GM19239 (cell line): ENCODE measurements around the gene CHST11.
A peak's percentile ranks its signal among the peaks of the same experiment; 100 is the strongest.

Experiments
- DNase-seq: peaks from one replicate; pipeline ENCODE4 v3.0.0; 2011; ENCODE audit warnings: low spot score; ENCODE audit not compliant: insufficient read length
- FAIRE-seq: peaks from 2 replicates; lab custom pipeline; 2011; peaks lifted over from hg19 to GRCh38; lab: Jason Lieb, UNC

The CHST11 gene

GRCh38 chr12:104477510-104478390 is 21.0 kb downstream of the CHST11 start:
- DNase-seq (no peak), FAIRE-seq (no peak)

- DNase-seq: no peak
- peak; percentile 98 for FAIRE-seq
Observed at GRCh38 chr12:104478396-104479122, 21.8 kb downstream of the CHST11 start.

DNA sequence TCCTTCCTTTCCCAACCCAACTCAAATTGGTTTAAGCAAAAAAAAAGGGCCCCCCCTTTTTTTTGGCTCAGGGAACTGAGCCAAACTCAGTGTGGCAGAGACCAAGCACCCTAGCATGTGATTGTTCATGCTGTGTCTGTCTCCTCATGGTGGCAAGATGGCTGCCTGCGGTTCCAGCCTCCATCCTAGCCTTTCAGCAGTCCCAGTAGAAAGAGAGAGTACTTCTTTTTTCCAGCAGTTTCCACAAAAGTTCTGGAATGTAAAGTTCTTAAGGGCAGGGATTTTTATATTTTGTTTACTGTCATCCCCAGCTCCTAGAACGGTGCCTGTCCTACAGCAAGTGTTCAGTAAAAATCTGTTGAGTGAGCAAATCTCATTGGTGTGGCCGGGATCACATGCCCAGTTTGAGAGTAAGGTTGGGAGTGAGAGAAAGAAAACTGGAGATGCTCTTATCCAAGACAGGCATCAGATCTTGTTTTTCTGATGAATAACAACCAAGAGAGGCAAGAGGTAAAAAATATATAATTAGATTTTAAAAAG is 22.4 kb downstream of the CHST11 start:
- FAIRE-seq (no peak), DNase-seq (no peak)

DNA sequence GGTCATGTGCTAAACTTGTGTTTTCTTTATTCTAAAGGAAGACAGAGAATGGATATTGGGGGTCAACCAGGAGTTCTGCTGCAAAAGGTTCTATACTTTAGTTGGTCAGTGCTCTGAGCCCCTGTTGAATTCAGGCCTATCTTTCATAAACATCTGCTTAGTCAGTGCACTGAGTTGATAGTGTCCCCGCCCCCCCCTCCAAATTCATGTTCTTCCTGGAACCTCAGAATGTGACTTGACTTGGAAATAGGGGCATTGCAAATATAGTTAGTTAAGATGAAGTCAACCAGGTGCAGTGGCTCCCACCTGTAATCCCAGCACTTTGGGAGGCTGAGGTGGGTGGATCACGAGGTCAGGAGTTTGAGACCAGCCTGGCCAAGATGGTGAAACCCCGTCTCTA is 23.3 kb downstream of the CHST11 start:
- FAIRE-seq (no peak), DNase-seq (no peak)

GRCh38 chr12:104480826-104481440 is 24.2 kb downstream of the CHST11 start:
- DNase-seq (no peak), FAIRE-seq (no peak)

- no peak for DNase-seq
- FAIRE-seq: no peak
Observed at GRCh38 chr12:104482113-104482512, 25.4 kb downstream of the CHST11 start.

DNA sequence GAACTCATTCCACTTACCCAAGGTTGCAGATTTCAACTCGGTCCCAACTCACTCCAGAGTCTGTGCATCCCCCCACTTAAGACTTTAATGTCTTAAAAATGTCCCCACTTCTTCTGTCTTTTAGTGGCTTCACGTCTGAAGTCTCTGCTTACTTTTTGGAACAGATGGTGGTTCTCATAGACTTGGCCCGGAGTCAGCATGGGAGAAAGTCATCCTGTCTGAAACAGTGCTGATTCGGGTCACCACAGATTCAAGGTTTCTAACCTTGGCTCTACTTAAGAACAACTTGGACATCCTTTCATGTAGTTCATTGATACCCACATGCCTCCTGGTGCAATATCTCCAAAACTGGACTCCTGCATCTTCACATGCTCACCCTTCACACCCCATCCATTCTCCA is 26.0 kb downstream of the CHST11 start:
- DNase-seq: no peak
- FAIRE-seq: no peak

- DNase-seq (no peak), FAIRE-seq (no peak)
Observed at GRCh38 chr12:104484079-104484478, 27.3 kb downstream of the CHST11 start.

GRCh38 chr12:104485651-104486362 is 29.1 kb downstream of the CHST11 start:
- FAIRE-seq: peak; percentile 74
- DNase-seq: no peak

- FAIRE-seq: no peak
- no peak for DNase-seq
Observed at GRCh38 chr12:104486363-104486750, 29.6 kb downstream of the CHST11 start.

DNA sequence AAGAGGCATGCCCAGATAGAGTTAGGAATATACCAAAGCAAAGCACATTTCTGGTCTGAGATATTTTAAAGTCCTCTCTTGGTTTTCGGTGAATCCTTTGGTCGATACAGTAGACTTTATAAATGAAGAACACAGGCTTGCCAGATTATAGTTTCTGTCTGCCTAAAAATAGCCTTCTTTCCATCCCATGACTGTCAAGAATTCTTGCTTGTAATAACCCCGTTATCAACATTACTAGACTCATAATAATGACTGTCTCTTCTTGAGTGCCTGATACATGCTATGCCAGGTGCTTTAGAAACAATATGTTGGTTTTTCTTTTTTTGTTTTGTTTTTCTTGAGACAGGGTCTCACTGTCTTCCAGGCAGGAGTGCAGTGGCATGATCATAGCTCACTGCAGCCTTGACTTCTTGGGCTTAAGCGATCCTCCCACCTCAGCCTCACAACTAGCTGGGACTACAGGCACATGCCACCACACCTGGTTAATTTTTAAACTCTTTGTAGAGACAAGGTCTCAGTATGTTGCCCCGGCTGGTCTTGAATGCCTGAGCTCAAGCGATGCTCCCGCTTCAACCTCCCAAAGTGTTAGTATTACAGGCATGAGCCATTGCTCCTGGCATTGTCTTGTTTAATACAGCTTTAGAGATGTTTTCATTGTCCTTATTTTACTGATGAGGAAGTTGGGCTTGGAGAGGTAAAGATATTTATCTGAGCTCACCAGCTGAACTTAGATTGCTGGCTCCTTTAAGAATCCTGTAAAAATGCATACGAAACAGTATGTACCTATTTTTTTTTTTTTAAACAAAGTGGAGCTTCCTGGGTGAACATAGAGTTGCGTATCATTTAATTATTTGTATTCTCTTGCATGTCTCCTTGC is 30.4 kb downstream of the CHST11 start:
- DNase-seq: no peak
- FAIRE-seq: peak; percentile 70

GRCh38 chr12:104488374-104488773 is 31.6 kb downstream of the CHST11 start:
- FAIRE-seq (no peak), DNase-seq (no peak)

- FAIRE-seq: no peak
- DNase-seq: no peak
Observed at GRCh38 chr12:104490186-104490585, 33.4 kb downstream of the CHST11 start.

DNA sequence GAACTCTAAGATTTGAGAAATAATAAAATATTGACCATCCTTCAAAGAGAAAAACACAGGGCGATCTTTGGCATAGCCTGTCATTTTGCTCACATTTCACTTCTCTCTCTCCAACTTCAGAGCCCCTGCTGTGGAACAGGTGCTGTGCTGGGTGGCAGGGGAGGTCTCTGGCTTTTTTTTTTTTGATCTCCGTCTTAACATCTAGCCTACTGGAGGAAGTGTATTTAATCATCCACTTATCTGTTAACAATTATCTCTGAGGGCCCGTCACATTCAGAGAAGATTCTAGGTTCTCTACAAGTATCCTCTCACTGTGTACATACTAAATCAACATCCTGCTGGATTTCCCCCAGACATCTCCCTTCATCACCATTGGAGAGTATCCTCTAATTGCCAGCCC is 34.1 kb downstream of the CHST11 start:
- FAIRE-seq (peak; percentile 64), DNase-seq (no peak)

DNA sequence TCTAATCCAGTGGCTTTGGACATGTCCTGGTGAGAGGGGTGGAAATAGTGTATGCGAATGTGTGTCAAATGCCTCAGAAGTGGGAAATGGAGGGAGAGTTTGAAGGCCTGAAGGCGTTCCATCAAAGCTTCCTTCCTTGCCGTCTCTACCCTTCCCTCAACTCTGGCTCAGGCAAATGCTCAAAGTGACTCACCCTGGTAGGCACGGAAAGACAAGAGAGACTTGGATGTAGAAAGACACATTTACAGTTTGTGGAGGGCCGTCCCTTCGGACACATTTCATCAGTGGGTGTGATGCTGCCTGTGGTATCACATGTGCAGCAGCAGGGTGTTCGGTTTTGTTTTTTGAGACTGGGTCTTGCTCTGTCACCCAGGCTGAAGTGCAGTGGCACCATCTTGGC is 36.7 kb downstream of the CHST11 start:
- no peak for FAIRE-seq

GRCh38 chr12:104494137-104494792 is 37.5 kb downstream of the CHST11 start:
- FAIRE-seq (peak; percentile 87), DNase-seq (no peak)

More for the DNA sequence above, 36.7 kb downstream of the CHST11 start:
- DNase-seq: no peak

DNA sequence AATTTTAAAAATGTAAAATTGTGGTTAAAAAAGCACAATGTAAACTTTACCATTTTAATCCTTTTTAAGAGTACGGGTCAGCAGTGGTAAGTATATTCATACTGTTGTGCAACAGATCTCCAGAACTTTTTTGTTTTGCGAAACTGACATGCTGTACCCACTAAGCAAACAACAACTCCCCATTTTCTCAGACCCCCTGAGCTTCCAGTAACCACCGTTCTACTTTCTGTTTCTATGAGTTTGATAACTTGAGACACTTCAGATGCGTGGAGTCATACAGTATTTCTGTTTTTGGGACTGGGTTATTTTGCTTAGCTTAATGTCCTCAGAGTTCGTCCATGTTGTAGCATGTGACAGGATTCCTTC is 38.0 kb downstream of the CHST11 start:
- peak; percentile 94 for FAIRE-seq
- no peak for DNase-seq

DNA sequence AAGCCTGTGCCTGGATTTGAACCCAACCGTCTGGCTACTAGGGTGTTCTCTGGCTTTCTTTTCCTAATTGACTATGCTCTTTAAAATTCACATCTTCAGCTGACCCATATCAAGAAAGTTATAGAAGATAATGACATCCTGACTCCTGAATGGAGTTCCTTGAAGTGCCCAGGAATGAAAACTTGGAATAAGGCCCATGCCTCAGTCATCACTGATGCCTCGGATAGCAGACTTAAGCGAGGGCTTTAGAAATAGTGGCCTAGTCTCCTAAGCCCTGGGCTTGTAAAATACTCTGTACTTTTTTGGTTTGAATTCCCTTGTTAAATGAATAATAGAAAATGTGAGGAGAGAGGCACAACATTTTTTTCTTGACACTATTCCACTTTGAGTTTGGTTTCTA is 39.0 kb downstream of the CHST11 start:
- DNase-seq: no peak
- FAIRE-seq: no peak

GRCh38 chr12:104496336-104496735 is 39.6 kb downstream of the CHST11 start:
- FAIRE-seq: peak; percentile 28
- no peak for DNase-seq
